NT2/D1 (cell line): ENCODE data around the gene ARFGAP2.
"Not testable (repeated sequence)": the region's sequence is repeated elsewhere in the genome, so short reads cannot be mapped to it uniquely, and the experiment has no call there.

Experiments
- DNase-seq: peaks from one replicate; pipeline ENCODE4 v3.0.0-alpha.2; 2011; ENCODE audit warnings: low read depth, low spot score
- H3K27me3 ChIP-seq: 2 replicates; pipeline ENCODE4 v1.6.0; 2011; ENCODE audit warnings: mild to moderate bottlenecking; ENCODE audit not compliant: insufficient read length, insufficient read depth
- H3K36me3 ChIP-seq: 2 replicates; pipeline ENCODE4 v1.6.1; 2011; ENCODE audit warnings: mild to moderate bottlenecking, low read length, mixed read lengths; ENCODE audit not compliant: insufficient read depth, insufficient read length
- H3K4me1 ChIP-seq: 2 replicates; pipeline ENCODE4 v1.5.1; 2011; ENCODE audit not compliant: insufficient read depth, insufficient read length
- H3K4me3 ChIP-seq: 2 replicates; pipeline ENCODE4 v1.5.1; 2011; ENCODE audit warnings: low read depth; ENCODE audit not compliant: insufficient read length
- H3K9ac ChIP-seq: 2 replicates; pipeline ENCODE4 v1.6.0; 2011; ENCODE audit warnings: low read depth; ENCODE audit not compliant: insufficient read length
- H3K9me3 ChIP-seq: 2 replicates; pipeline ENCODE4 v1.5.1; 2011; ENCODE audit warnings: mild to moderate bottlenecking, low read length; ENCODE audit not compliant: insufficient read depth
- SUZ12 ChIP-seq: IDR thresholded peaks from 2 replicates; pipeline ENCODE4 v1.6.1; 2011; ENCODE audit not compliant: insufficient read length, insufficient read depth; ENCODE audit errors: extremely low read depth
- YY1 ChIP-seq: IDR thresholded peaks from 2 replicates; pipeline ENCODE4 v1.6.1; 2011; ENCODE audit not compliant: insufficient read length, insufficient read depth
- ZNF274 ChIP-seq: IDR thresholded peaks from 2 replicates; pipeline ENCODE4 v1.6.1; 2011; ENCODE audit warnings: mild to moderate bottlenecking, low read depth, low read length

The ARFGAP2 gene

GRCh38 chr11:47201015-47201414 lies 24.3 kb upstream of the ARFGAP2 start:
- Histone ChIP-seq H3K27me3 (no peaks in the 10 kb centered on the region), H3K4me3 (no peak overlapping the region), H3K9me3 (no peaks in the 10 kb centered on the region), H3K4me1 (peaks cover 10% of the 10 kb centered on the region), H3K9ac (no peak overlapping the region), H3K36me3 (no peaks in the 10 kb centered on the region)
- DNase-seq: no peak
- no peak for TF ChIP-seq SUZ12
- TF ChIP-seq ZNF274: no peak
- TF ChIP-seq YY1: no peak

GRCh38 chr11:47198161-47198560 lies 21.5 kb upstream of the ARFGAP2 start:
- not testable (repeated sequence) for H3K9me3 ChIP-seq, H3K4me3 ChIP-seq, DNase-seq, H3K4me1 ChIP-seq, H3K9ac ChIP-seq, H3K27me3 ChIP-seq, H3K36me3 ChIP-seq

DNA sequence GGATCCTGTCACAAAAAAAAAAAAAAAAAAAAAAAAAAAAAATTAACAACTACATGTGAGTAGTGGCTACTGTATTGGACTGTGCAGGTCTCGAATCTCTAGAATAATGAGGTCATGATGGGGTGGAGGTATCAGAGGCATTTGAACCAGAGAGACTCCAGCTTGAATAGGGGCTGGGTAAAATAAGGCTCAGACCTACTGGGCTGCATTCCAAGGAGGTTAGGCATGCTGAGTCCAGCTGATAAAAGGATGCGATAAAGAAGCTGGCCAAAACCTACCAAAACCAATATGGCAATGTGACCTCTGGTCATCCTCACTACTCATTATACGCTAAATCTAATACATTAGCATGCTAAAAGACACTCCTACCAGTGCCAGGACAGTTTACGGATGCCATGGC lies 15.4 kb upstream of the ARFGAP2 start:
- H3K36me3 ChIP-seq: no peaks in the 10 kb centered on the region
- TF ChIP-seq SUZ12: no peak
- no peak for TF ChIP-seq YY1
- TF ChIP-seq ZNF274: no peak

DNA sequence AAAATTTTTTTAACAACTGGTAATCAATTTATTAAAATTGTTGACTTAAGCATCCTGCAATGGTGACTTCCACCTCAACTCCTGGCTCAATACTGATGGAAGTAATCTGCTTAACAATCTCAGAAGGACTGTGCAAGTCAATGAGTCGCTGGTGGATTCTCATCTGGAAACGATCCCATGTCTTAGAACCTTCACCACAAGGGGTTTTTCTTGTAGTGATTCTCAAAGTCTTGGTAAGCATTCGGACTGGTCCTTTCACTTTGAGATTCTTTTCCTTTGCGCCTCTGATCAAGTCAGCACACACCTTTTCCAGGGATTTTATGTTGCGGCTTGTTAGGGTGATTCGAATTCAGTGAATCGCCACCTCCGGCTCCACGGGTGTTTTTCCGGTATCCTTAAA lies 14.5 kb upstream of the ARFGAP2 start:
- DNase-seq, H3K9ac ChIP-seq, H3K36me3 ChIP-seq, H3K9me3 ChIP-seq, H3K4me3 ChIP-seq, H3K27me3 ChIP-seq: not testable (repeated sequence)
- H3K4me1 ChIP-seq: peaks cover 15% of the 10 kb centered on the region

More for the DNA sequence above, 15.4 kb upstream of the ARFGAP2 start:
- Histone ChIP-seq H3K4me3 (no peak overlapping the region), H3K27me3 (no peaks in the 10 kb centered on the region), H3K9ac (no peak overlapping the region), H3K9me3 (no peaks in the 10 kb centered on the region), H3K4me1 (peaks cover 15% of the 10 kb centered on the region)
- DNase-seq: no peak

DNA sequence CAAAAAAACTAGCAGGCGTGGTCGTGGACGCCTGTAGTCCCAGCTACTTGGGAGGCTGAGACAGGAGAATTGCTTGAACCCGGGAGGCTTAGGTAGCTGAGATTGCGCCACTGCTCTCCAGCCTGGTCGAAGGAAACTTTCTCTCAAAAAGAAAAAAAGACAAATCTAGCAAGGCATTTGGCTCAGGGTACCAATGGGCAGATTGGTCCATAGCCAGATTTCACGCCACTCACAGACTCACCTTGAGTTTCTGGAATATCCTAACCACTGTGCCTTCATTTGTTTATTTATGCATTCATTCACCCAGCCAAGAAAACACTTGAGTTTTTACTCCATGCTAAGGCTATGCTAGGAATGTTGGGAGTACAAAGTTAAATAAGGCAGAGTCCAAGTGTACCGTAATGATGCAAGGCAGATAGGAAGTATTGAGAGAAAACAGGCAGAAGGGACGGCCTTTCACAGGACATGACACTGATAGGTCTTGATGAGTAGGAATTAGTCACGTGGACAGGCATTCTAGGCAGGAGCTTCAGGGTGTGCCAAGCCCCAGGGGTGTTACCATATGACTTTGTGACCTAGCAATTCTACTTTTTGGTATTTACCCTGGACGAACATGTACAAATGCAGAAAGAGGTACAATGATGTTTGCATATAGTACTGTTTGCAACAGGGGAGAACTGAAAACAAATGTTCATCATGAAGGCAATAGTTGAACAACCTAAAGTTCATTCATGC lies 12.6 kb upstream of the ARFGAP2 start:
- no peak overlapping the region for H3K4me3 ChIP-seq
- H3K9ac ChIP-seq: no peak overlapping the region
- no peaks in the 10 kb centered on the region for H3K27me3 ChIP-seq
- no peaks in the 10 kb centered on the region for H3K9me3 ChIP-seq
- TF ChIP-seq SUZ12: no peak
- TF ChIP-seq ZNF274: no peak
- TF ChIP-seq YY1: no peak
- no peak for DNase-seq
- peaks cover 22% of the 10 kb centered on the region for H3K4me1 ChIP-seq
- peaks cover 4% of the 10 kb centered on the region for H3K36me3 ChIP-seq

DNA sequence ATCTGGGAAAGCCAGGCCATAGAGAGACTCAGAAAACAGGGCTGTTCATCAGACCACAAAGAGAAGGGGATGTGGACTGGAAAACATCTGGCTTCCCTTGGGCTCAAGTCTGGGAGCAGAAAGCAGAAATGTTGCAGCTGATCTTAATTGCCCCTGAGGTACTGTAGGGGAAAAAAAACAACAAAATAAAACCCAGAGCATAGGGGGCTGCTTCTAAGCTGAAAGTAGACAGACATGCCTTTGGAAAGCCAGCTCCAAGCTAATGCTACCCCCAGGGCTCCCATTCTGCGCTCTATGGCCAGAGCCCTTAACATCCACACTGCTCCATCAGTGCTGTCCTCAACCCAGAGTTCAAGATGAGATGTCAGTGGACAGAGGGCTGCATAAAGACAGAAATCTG lies 11.6 kb upstream of the ARFGAP2 start:
- Histone ChIP-seq H3K9me3 (no peaks in the 10 kb centered on the region), H3K9ac (peak overlapping the region; percentile 94)

GRCh38 chr11:47187723-47188122 lies 11.0 kb upstream of the ARFGAP2 start:
- peaks cover 29% of the 10 kb centered on the region for H3K4me1 ChIP-seq
- H3K9me3 ChIP-seq: no peaks in the 10 kb centered on the region
- no peak for DNase-seq
- H3K4me3 ChIP-seq: peak overlapping the region; percentile 65
- TF ChIP-seq SUZ12 (no peak), YY1 (no peak), ZNF274 (no peak)
- H3K27me3 ChIP-seq: no peaks in the 10 kb centered on the region
- peaks cover 19% of the 10 kb centered on the region for H3K36me3 ChIP-seq
- H3K9ac ChIP-seq: peak overlapping the region; percentile 94

More for the DNA sequence above, 11.6 kb upstream of the ARFGAP2 start:
- TF ChIP-seq SUZ12 (no peak), YY1 (no peak), ZNF274 (no peak)
- Histone ChIP-seq H3K27me3 (no peaks in the 10 kb centered on the region), H3K4me1 (peaks cover 30% of the 10 kb centered on the region), H3K36me3 (peaks cover 14% of the 10 kb centered on the region), H3K4me3 (no peak overlapping the region)
- no peak for DNase-seq
